ENCODE data around the gene SLAIN1.

Gene SLAIN1

DNA sequence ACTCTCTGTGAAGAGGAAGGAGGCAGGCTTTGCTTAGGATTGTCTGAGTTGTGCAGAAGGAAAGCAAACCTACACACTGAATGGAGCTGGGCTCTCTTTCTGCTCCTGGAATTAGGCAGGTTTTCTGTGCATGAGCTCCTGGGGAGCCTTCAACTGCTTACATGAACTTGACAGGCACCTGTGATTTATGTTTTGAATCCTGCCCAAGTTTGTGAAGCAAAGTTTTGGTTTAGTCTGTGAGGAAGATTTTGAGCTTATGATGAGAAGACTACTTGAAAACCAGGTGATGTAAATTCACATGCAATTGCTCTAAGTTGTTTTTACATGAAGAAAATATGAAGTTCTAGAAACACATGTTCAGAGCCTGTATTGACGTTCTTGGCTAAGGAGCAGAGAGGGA lies 109.0 kb downstream of the SLAIN1 start:
- Histone ChIP-seq H3K9me3 (ENCODE audit: control insufficient read depth, insufficient read depth, low read depth, low read length) (no peaks in the 10 kb centered on the region), H3K27ac (ENCODE audit: low read depth, low read length) (no peak overlapping the region), H3K36me3 (ENCODE audit: control insufficient read depth, insufficient read depth, low read length) (no peaks in the 10 kb centered on the region), H3K4me1 (ENCODE audit: control insufficient read depth, insufficient read depth, low read length) (no peaks in the 10 kb centered on the region), H3K9ac (ENCODE audit: low read length) (no peak overlapping the region), H3K4me3 (ENCODE audit: low read depth, low read length) (no peak overlapping the region), H3K27me3 (ENCODE audit: control insufficient read depth, insufficient read depth, low read length) (no peaks in the 10 kb centered on the region)

DNA sequence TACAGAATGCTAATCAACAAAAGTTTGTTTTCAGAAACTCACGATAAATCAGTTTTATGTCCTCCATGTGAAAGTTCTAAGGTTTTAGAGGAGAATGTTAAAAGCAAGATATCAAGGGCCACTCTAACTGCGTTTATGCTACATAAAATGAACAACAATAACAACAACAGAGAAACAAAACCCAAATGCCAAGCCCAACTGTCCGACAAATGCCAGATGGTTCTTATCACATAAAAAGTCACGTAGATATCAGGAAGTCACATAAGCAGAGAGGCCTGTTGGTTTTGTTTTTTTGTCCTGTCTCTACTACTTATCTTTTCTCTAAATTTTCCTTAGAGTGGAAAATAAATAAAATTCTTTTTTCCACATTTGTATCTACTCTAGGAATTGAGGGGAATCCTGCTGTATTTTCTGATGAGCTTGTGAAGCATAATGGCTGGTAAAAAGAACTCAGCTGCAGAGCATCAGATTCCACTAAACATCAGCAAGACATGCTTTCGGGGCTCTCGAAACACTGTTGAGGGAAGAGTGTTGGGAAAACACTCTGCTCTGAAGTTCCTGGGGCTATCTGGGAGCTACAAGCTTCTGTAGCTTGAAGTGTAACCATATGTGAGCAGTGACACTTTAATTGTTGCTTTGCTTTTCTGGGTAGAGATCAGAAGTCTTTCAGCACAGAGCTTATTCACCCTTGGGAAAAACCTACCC lies 110.1 kb downstream of the SLAIN1 start:
- Histone ChIP-seq H3K27me3 (ENCODE audit: control insufficient read depth, insufficient read depth, low read length) (no peaks in the 10 kb centered on the region), H3K9ac (ENCODE audit: low read length) (no peak overlapping the region), H3K9me3 (ENCODE audit: control insufficient read depth, insufficient read depth, low read depth, low read length) (no peaks in the 10 kb centered on the region), H3K36me3 (ENCODE audit: control insufficient read depth, insufficient read depth, low read length) (no peaks in the 10 kb centered on the region), H3K4me3 (ENCODE audit: low read depth, low read length) (no peak overlapping the region), H3K27ac (ENCODE audit: low read depth, low read length) (no peak overlapping the region), H3K4me1 (ENCODE audit: control insufficient read depth, insufficient read depth, low read length) (no peaks in the 10 kb centered on the region)

DNA sequence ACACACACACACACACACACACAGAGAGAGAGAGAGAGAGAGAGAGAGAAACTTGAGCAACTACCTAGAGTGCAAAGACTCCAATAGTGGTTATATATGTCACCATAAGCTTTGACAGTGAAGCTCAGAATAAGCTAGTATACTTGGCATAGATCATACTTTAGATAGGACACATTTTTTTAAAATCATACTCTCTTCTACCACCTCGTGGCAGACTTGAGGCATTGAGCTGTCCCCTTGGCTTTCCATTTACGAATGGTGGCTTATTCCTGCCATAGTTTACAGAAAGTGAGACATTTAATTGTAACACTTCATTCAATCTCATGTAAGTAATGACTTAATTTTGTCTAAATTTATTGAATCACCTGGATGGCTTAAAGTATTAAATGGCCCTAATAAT lies 112.9 kb downstream of the SLAIN1 start:
- H3K4me1 ChIP-seq (ENCODE audit: control insufficient read depth, insufficient read depth, low read length) = no peaks in the 10 kb centered on the region
- no peak overlapping the region for H3K27ac ChIP-seq (ENCODE audit: low read depth, low read length)
- no peak overlapping the region for H3K4me3 ChIP-seq (ENCODE audit: low read depth, low read length)
- no peaks in the 10 kb centered on the region for H3K27me3 ChIP-seq (ENCODE audit: control insufficient read depth, insufficient read depth, low read length)
- H3K36me3 ChIP-seq (ENCODE audit: control insufficient read depth, insufficient read depth, low read length) = no peaks in the 10 kb centered on the region
- H3K9ac ChIP-seq (ENCODE audit: low read length) = no peak overlapping the region
- H3K9me3 ChIP-seq (ENCODE audit: control insufficient read depth, insufficient read depth, low read depth, low read length) = no peaks in the 10 kb centered on the region

DNA sequence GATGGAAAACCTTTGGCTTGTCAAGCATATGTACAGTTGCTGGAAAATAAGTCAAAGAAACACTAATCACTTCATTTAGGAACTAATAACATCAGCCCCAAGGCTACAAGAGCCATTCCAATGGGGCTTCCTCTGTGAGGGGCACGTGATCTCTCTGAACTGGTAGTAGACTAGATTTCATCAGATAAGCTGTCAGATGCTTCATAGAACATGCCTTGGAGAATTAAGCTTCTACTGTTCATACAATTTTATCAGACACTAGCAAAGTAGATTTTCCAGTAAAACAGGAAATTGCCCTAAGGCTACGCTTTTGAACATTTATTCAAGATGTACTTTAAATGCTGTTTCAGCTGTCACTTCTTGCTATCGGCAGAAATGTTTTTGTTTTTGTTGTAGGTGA lies 113.4 kb downstream of the SLAIN1 start:
- no peaks in the 10 kb centered on the region for H3K4me1 ChIP-seq (ENCODE audit: control insufficient read depth, insufficient read depth, low read length)
- no peak overlapping the region for H3K4me3 ChIP-seq (ENCODE audit: low read depth, low read length)
- no peaks in the 10 kb centered on the region for H3K36me3 ChIP-seq (ENCODE audit: control insufficient read depth, insufficient read depth, low read length)
- no peak overlapping the region for H3K27ac ChIP-seq (ENCODE audit: low read depth, low read length)
- H3K9ac ChIP-seq (ENCODE audit: low read length) = no peak overlapping the region
- H3K9me3 ChIP-seq (ENCODE audit: control insufficient read depth, insufficient read depth, low read depth, low read length) = no peaks in the 10 kb centered on the region
- H3K27me3 ChIP-seq (ENCODE audit: control insufficient read depth, insufficient read depth, low read length) = no peaks in the 10 kb centered on the region

DNA sequence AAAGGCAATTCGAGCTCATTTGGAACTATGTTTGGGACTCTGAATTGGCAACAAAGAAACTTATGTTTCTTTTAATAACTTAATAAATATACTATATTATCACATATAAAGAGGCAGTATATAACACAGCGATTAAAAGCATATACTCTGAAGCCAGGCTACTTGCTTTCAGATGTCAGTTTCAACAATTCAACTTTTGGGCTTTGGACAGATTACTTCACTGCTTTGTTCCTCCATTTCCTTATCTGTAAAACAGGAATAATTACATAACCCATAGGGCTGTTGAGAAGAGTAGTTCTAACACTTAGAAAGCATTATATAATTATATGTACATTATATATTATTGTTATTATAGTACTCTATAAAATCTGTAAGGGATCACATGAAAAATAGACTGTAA lies 113.9 kb downstream of the SLAIN1 start:
- Histone ChIP-seq H3K27ac (ENCODE audit: low read depth, low read length) (no peak overlapping the region), H3K27me3 (ENCODE audit: control insufficient read depth, insufficient read depth, low read length) (no peaks in the 10 kb centered on the region), H3K4me3 (ENCODE audit: low read depth, low read length) (no peak overlapping the region), H3K9ac (ENCODE audit: low read length) (no peak overlapping the region), H3K4me1 (ENCODE audit: control insufficient read depth, insufficient read depth, low read length) (no peaks in the 10 kb centered on the region), H3K9me3 (ENCODE audit: control insufficient read depth, insufficient read depth, low read depth, low read length) (no peaks in the 10 kb centered on the region), H3K36me3 (ENCODE audit: control insufficient read depth, insufficient read depth, low read length) (no peaks in the 10 kb centered on the region)

DNA sequence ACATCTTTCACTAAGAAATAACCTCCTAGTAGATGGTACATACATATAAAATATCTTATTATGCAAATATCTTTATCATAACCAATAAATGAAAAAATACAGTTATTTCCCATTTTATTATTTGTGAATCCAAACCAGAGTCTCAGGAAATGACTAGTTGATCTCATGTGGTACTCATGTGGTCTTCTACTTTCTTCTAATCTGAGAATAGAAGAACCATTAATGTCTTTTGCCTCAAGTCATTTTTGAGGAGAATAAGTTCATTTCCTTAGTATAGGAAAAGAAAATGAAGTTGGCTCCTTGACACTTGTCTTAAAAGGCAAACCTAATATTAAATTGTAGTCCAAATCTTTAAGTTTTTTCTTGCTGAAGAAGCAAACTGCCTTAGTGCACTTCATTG lies 114.5 kb downstream of the SLAIN1 start:
- H3K4me1 ChIP-seq (ENCODE audit: control insufficient read depth, insufficient read depth, low read length) = no peaks in the 10 kb centered on the region
- H3K4me3 ChIP-seq (ENCODE audit: low read depth, low read length) = no peak overlapping the region
- no peaks in the 10 kb centered on the region for H3K36me3 ChIP-seq (ENCODE audit: control insufficient read depth, insufficient read depth, low read length)
- no peak overlapping the region for H3K9ac ChIP-seq (ENCODE audit: low read length)
- no peak overlapping the region for H3K27ac ChIP-seq (ENCODE audit: low read depth, low read length)
- no peaks in the 10 kb centered on the region for H3K9me3 ChIP-seq (ENCODE audit: control insufficient read depth, insufficient read depth, low read depth, low read length)
- H3K27me3 ChIP-seq (ENCODE audit: control insufficient read depth, insufficient read depth, low read length) = no peaks in the 10 kb centered on the region

Measured in HUES6 (cell line).